ENCODE measurements around the gene YRDC. TPM values are rescaled to one million over a fixed set of nuclear protein-coding genes. Genes with fewer than 3 reads are reported as not detected.

The YRDC gene
- total RNA-seq, 1 donor from 2014 or later: 9.1 TPM

DNA sequence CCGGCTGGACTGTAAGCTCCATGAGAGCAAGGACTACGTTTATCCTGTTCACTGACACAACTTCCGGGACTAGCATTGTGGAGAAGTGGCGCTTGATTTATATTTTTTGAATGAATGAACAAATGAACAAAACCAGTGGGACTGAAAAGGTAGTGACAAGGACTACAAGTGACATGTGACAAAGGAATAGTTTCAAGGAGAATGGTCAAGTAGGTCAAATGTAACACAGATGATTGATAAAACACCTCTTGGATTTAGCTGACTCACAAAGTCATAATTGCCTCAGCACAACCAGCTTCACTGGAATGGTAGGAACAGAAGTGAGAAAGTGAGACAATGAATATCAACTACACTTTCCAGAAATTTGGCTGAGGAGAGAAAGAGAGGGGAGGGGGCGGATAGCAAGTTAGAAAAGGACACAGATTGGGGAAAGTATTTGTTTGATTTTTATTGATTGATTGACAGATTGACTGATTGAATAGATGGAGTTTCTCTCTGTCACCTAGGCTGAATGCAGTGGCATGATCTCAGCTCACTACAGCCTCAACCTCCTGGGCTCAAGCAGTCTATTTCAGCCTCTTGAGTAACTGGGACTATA is 37.1 kb upstream of the YRDC start:
- Histone ChIP-seq H3K4me3 (no peak overlapping the region), H3K27me3 (no peaks in the 10 kb centered on the region), H3K36me3 (no peaks in the 10 kb centered on the region), H3K9me3 (no peaks in the 10 kb centered on the region), H3K27ac (no peak overlapping the region), H3K4me1 (peaks cover 47% of the 10 kb centered on the region)
- intact Hi-C loops (cut with DNase I): no loop called here
- TF ChIP-seq, protein P1, sequence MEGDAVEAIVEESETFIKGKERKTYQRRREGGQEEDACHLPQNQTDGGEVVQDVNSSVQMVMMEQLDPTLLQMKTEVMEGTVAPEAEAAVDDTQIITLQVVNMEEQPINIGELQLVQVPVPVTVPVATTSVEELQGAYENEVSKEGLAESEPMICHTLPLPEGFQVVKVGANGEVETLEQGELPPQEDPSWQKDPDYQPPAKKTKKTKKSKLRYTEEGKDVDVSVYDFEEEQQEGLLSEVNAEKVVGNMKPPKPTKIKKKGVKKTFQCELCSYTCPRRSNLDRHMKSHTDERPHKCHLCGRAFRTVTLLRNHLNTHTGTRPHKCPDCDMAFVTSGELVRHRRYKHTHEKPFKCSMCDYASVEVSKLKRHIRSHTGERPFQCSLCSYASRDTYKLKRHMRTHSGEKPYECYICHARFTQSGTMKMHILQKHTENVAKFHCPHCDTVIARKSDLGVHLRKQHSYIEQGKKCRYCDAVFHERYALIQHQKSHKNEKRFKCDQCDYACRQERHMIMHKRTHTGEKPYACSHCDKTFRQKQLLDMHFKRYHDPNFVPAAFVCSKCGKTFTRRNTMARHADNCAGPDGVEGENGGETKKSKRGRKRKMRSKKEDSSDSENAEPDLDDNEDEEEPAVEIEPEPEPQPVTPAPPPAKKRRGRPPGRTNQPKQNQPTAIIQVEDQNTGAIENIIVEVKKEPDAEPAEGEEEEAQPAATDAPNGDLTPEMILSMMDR (IDR thresholded peaks at IDR 0.05): no peak
- no peak for TF ChIP-seq POLR2A (IDR thresholded peaks at IDR 0.05)
- TF ChIP-seq POLR2AphosphoS5 (IDR thresholded peaks at IDR 0.05; ENCODE audit: insufficient read depth in 1 of 2, low read depth in 1 of 2): no peak
- no peak for DNase-seq (ENCODE audit: extremely low spot score in 2 of 2)

DNA sequence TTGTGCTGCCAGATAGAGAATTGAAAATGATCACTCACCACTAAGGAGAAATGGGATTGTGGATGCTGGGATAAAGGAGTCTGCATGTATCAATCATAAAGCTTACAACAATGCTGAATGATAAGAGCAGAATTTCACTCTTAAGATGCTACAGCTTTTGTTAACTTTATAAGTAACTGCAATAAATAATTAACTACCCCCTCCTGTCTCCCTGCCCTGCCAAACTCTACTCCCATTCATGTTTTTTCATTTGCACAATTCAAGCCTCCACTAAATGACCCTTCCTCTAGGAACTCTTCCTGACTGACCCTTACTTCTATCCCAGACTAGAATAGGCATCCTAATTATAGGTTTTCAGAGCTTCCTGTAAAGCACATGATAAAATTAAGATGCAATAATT is 36.5 kb upstream of the YRDC start:
- no peak for TF ChIP-seq POLR2AphosphoS5 (IDR thresholded peaks at IDR 0.05; ENCODE audit: insufficient read depth in 1 of 2, low read depth in 1 of 2)
- no peak for TF ChIP-seq POLR2A (IDR thresholded peaks at IDR 0.05)
- TF ChIP-seq, protein P1 (IDR thresholded peaks at IDR 0.05): no peak
- H3K4me3 ChIP-seq: no peak overlapping the region
- H3K9me3 ChIP-seq: no peaks in the 10 kb centered on the region
- intact Hi-C loops (cut with DNase I): no loop called here
- H3K4me1 ChIP-seq: peaks cover 41% of the 10 kb centered on the region
- no peak overlapping the region for H3K27ac ChIP-seq
- DNase-seq (ENCODE audit: extremely low spot score in 2 of 2): no peak
- no peaks in the 10 kb centered on the region for H3K27me3 ChIP-seq
- peaks cover 0 to 4% of the 10 kb centered on the region in 2 donors for H3K36me3 ChIP-seq

DNA sequence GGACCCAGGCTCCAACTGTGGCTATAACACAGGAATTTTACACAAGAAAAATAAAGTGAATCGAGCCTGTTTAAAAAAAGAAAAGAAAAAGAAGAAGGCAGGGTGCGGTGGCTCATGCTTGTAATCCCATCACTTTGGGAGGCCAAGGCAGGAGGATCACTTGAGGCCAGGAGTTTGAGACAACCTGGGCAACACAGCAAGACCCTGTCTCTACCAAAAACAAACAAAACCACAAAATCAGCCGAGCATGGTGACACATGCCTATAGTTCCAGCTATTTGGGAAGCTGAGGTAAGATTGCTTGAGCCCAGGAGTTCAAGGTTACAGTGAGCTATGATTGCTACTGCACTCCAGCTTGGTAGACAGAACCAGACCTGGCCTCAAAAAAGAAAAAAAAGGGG is 33.6 kb upstream of the YRDC start:
- no peak for DNase-seq (ENCODE audit: extremely low spot score in 2 of 2)
- TF ChIP-seq, protein P1 (IDR thresholded peaks at IDR 0.05): no peak
- TF ChIP-seq POLR2AphosphoS5 (IDR thresholded peaks at IDR 0.05; ENCODE audit: insufficient read depth in 1 of 2, low read depth in 1 of 2) (no peak), POLR2A (IDR thresholded peaks at IDR 0.05) (no peak)
- Histone ChIP-seq H3K36me3 (peaks cover 0 to 28% of the 10 kb centered on the region in 2 donors), H3K27me3 (no peaks in the 10 kb centered on the region), H3K4me3 (no peak overlapping the region), H3K27ac (no peak overlapping the region), H3K9me3 (no peaks in the 10 kb centered on the region), H3K4me1 (peaks cover 29% of the 10 kb centered on the region)
- intact Hi-C loops (cut with DNase I): no loop called here

DNA sequence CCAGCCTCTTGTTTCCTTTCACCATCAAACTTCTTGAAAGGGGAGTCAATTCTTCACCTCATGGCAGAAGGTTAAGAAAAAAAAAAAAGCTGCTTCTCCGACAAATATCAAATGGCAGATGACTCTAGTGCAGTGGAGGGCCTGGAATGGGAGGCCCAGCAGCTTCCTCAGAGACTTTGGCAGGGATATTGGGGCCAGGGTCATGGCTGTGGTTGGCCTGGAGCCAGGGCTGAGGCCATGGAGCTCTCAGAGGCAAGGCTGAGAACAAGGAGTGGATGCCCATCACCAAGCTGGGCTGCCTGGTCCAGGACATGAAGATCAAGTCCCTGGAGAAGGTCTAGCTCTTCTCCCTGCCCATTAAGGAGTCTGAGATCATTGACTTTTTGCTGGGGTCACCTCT is 32.7 kb upstream of the YRDC start:
- intact Hi-C loops (cut with DNase I): no loop called here
- peaks cover 19% of the 10 kb centered on the region for H3K4me1 ChIP-seq
- no peak overlapping the region for H3K27ac ChIP-seq
- no peaks in the 10 kb centered on the region for H3K27me3 ChIP-seq
- H3K9me3 ChIP-seq: no peaks in the 10 kb centered on the region
- no peak overlapping the region for H3K4me3 ChIP-seq
- TF ChIP-seq POLR2A (IDR thresholded peaks at IDR 0.05): no peak
- no peak for TF ChIP-seq POLR2AphosphoS5 (IDR thresholded peaks at IDR 0.05; ENCODE audit: insufficient read depth in 1 of 2, low read depth in 1 of 2)
- TF ChIP-seq, protein P1 (IDR thresholded peaks at IDR 0.05): no peak
- DNase-seq (ENCODE audit: extremely low spot score in 2 of 2): no peak
- peaks cover 0 to 34% of the 10 kb centered on the region in 2 donors for H3K36me3 ChIP-seq

DNA sequence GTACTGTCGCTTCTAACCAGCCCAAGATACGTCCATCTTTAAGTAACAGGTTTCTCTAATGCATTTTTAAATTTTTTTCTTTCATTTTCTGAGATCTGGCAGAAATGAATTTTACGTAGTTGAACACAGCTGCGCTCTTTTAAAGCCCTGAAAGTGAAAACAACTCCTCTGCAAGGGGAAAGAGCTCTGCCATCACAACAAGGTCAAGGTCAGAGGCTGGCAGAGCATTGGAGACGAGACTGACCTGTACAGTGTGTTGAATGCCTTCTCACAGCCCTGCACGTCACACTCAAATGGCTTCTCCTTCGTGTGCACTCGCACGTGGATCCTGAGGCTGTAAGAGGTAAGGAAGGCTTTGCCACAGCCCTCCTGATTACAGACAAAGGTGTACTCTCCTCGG is 31.7 kb upstream of the YRDC start:
- no peak for DNase-seq (ENCODE audit: extremely low spot score in 2 of 2)
- Histone ChIP-seq H3K36me3 (peaks cover 0 to 44% of the 10 kb centered on the region in 2 donors), H3K4me1 (peaks cover 11% of the 10 kb centered on the region), H3K27me3 (no peaks in the 10 kb centered on the region), H3K4me3 (no peak overlapping the region), H3K9me3 (no peaks in the 10 kb centered on the region), H3K27ac (no peak overlapping the region)
- intact Hi-C loops (cut with DNase I): no loop called here
- TF ChIP-seq, protein P1 (IDR thresholded peaks at IDR 0.05): no peak
- no peak for TF ChIP-seq POLR2AphosphoS5 (IDR thresholded peaks at IDR 0.05; ENCODE audit: insufficient read depth in 1 of 2, low read depth in 1 of 2)
- TF ChIP-seq POLR2A (IDR thresholded peaks at IDR 0.05): no peak
